Thoracic aorta (tissue), 2 donors: Measurements from ENCODE around the gene SLIT3. TPM values are rescaled to one million over a fixed set of nuclear protein-coding genes. Genes with fewer than 3 reads are reported as not detected.

Experiments used
- ATAC-seq: fragments of 150-250 bp; one replicate; pipeline ENCODE4 v1.8.0; 2017; ENCODE audit warnings: low read depth; ENCODE audit not compliant: insufficient number of reproducible peaks, low FRiP score
- DNase-seq: peaks from one replicate; pipeline ENCODE4 v3.0.0-alpha.2; 2020; ENCODE audit warnings: low spot score
- H3K27ac ChIP-seq, 2 donors: fragments of 200-600 bp; sonication (generic); 1 replicate in 1 of 2; 2 replicates in 1 of 2; pipeline ENCODE4 v1.5.1; 2016; ENCODE audit warnings: mild to moderate bottlenecking in 2 of 2, moderate library complexity in 2 of 2
- H3K27me3 ChIP-seq: fragments of 200-600 bp; sonication (generic); replicated peaks from 2 replicates; pipeline ENCODE4 v1.6.0; 2016; ENCODE audit warnings: mild to moderate bottlenecking; ENCODE audit not compliant: insufficient read depth
- H3K36me3 ChIP-seq: fragments of 200-600 bp; sonication (generic); one replicate; pipeline ENCODE4 v1.5.1; 2016
- H3K4me1 ChIP-seq, 2 donors: fragments of 200-600 bp; sonication (generic); 1 replicate in 1 of 2; 2 replicates in 1 of 2; pipeline versions ENCODE4 v1.5.1 to v1.6.0; 2016; ENCODE audit warnings: low read depth in 2 of 2, mild to moderate bottlenecking in 1 of 2; ENCODE audit not compliant: control insufficient read depth in 1 of 2
- H3K4me3 ChIP-seq: fragments of 200-600 bp; sonication (generic); 2 replicates; pipeline ENCODE4 v1.5.1; 2016; ENCODE audit warnings: mild to moderate bottlenecking
- H3K9me3 ChIP-seq: fragments of 200-600 bp; sonication (generic); 2 replicates; pipeline ENCODE4 v1.5.1; 2016
- total RNA-seq, 2 donors: library from RNA; depleted of rRNA; stranded (reverse); fragments of >200 nt; gene quantifications; one replicate each; pipeline versions ENCODE4 v1.1.0 to v1.2.3, GENCODE V29; 2016
- TF ChIP-seq, protein P1 (sequence below): fragments of 200-600 bp; sonication (generic); IDR thresholded peaks from one replicate; pipeline ENCODE4 v1.5.1; 2019; ENCODE audit warnings: antibody characterized with exemption

The SLIT3 gene
- total RNA-seq, 2 donors from 2014 or later, result 80.1 to 86.9 TPM

DNA sequence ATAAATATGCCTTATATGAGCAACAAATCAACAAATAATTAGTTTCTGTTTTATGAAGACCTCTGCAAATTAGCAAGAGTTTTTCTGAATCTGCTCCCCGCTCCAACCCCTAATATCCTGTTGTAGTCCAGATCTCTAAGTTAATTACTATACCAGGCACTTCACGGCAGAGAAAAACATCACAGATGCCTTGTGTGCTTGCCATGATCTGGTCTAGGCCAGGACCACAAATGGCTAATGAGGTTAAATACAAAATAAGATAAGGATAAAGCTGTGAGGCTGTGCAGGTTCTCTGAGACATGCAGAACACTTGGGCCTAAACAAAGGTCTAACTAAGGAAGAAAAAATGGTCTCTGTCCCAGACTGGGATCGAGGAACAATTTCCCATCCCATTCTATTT lies 150.8 kb downstream of the SLIT3 start:
- no peak for ATAC-seq
- peaks cover 6 to 23% of the 10 kb centered on the region in 2 donors for H3K4me1 ChIP-seq
- no peaks in the 10 kb centered on the region for H3K27me3 ChIP-seq
- DNase-seq, result no peak
- no peak overlapping the region for H3K27ac ChIP-seq
- H3K9me3 ChIP-seq, result no peaks in the 10 kb centered on the region
- no peak overlapping the region for H3K4me3 ChIP-seq
- no peaks in the 10 kb centered on the region for H3K36me3 ChIP-seq
- TF ChIP-seq, protein P1, sequence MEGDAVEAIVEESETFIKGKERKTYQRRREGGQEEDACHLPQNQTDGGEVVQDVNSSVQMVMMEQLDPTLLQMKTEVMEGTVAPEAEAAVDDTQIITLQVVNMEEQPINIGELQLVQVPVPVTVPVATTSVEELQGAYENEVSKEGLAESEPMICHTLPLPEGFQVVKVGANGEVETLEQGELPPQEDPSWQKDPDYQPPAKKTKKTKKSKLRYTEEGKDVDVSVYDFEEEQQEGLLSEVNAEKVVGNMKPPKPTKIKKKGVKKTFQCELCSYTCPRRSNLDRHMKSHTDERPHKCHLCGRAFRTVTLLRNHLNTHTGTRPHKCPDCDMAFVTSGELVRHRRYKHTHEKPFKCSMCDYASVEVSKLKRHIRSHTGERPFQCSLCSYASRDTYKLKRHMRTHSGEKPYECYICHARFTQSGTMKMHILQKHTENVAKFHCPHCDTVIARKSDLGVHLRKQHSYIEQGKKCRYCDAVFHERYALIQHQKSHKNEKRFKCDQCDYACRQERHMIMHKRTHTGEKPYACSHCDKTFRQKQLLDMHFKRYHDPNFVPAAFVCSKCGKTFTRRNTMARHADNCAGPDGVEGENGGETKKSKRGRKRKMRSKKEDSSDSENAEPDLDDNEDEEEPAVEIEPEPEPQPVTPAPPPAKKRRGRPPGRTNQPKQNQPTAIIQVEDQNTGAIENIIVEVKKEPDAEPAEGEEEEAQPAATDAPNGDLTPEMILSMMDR, result no peak

DNA sequence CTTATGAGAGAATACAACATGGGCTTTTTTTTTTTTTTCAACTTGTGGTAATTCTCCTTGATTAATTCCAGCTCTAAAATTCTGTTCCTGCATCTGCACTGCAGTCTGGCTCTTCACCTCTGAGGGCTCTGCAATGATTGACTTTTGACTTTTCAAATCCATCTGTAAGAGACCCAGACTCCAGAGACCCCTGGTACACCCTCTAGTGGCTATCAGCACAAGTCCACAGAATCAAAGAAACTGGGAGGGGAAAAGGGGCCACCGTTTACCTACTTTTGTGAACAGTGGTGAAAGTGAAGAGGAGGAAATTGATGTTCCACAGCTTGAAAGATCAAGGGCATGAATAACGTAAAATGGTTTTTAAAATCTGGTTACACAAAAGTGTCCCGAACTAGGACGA lies 151.6 kb downstream of the SLIT3 start:
- Histone ChIP-seq H3K4me3 (no peak overlapping the region), H3K36me3 (no peaks in the 10 kb centered on the region), H3K9me3 (no peaks in the 10 kb centered on the region), H3K27ac (no peak overlapping the region), H3K27me3 (no peaks in the 10 kb centered on the region), H3K4me1 (peaks cover 6 to 23% of the 10 kb centered on the region in 2 donors)
- DNase-seq, result no peak
- ATAC-seq, result no peak
- TF ChIP-seq, protein P1, result no peak

DNA sequence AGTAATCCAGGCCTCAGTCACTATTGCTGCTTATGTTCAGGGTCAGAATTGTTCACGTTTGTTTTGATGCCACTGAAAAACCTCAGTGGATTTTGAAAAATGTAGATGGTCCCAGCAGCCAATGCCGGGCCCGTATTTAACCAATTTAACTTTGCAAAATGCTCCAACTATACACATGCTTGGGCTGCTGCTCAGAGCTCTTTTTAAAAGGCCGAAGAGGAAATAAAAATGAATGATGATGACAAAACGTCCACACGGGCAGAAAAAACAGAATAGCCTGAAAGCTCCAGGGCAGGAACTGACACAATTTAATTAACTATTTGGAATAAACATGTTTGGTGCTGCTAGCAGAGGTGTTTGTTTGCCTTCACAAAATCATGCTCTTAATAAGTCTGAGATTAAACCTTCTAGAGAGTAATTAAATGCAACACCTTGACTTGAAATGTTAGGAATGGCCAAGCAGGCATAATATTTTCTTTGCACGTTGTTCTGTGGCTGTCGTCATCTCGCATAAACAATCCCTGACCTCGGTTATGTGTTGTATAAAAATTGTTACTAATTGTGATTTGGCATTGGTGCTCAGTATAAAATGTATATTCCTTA lies 152.7 kb downstream of the SLIT3 start:
- Histone ChIP-seq H3K9me3 (no peaks in the 10 kb centered on the region), H3K4me3 (no peak overlapping the region), H3K4me1 (peaks cover 6 to 23% of the 10 kb centered on the region in 2 donors), H3K27me3 (no peaks in the 10 kb centered on the region), H3K27ac (no peak overlapping the region), H3K36me3 (no peaks in the 10 kb centered on the region)
- TF ChIP-seq, protein P1, result no peak
- ATAC-seq, result no peak
- no peak for DNase-seq

DNA sequence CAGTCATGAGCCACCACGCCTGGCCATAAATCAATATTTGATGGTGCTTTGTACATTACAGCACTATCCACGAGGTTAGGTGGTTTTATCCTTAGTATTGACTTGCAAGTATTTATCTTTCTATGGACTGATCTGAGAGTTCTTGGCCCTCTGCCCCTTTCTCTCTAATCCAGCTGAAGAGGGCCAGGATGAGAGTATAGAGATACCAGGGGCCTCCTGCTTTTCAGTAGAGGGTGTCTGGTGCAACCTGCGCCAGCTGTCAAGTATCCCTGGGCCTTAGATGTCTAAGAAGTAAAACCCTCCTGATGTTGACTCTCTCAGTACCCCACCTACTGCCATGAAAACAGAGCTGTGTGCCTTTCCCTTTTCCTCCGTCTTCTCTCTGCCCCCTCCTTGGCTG lies 153.4 kb downstream of the SLIT3 start:
- no peak overlapping the region for H3K4me3 ChIP-seq
- no peak for ATAC-seq
- H3K36me3 ChIP-seq, result no peaks in the 10 kb centered on the region
- H3K4me1 ChIP-seq, result peaks cover 6 to 23% of the 10 kb centered on the region in 2 donors
- DNase-seq, result no peak
- H3K27me3 ChIP-seq, result no peaks in the 10 kb centered on the region
- H3K27ac ChIP-seq, result no peak overlapping the region
- no peaks in the 10 kb centered on the region for H3K9me3 ChIP-seq
- TF ChIP-seq, protein P1, result no peak

DNA sequence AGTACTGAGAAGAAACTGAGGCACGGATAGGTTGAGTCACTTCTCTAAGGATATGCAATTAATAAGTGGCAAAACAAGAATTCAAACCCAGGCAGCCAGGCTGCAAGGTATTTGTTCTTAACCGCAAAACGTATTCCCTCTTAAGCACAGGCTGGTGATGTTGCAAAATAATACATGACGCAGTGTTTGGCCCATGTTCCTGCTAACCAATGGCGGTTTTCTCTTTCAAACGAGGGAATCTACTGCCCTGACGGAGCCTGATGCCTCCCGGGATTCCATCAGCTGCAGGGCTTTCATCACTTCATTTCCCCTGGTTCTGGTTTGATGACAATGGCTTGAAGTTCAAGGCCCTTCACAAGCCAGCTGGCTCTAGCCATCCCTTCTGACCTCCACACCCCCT lies 154.8 kb downstream of the SLIT3 start:
- Histone ChIP-seq H3K4me3 (no peak overlapping the region), H3K9me3 (no peaks in the 10 kb centered on the region), H3K36me3 (no peaks in the 10 kb centered on the region), H3K27ac (no peak overlapping the region), H3K4me1 (peaks cover 6 to 29% of the 10 kb centered on the region in 2 donors), H3K27me3 (no peaks in the 10 kb centered on the region)
- TF ChIP-seq, protein P1, result no peak
- ATAC-seq (no peak), DNase-seq (no peak)
